Measurements from ENCODE around the gene SKI. TPM values are rescaled to one million over a fixed set of nuclear protein-coding genes. Genes with fewer than 3 reads are reported as not detected.

Gene SKI
- total RNA-seq, 2 experiments from 2014 or later: 4.7 to 11.7 TPM

GRCh38 chr1:2199042-2199810 lies 28.9 kb upstream of the SKI start:
- TF ChIP-seq, protein P1, sequence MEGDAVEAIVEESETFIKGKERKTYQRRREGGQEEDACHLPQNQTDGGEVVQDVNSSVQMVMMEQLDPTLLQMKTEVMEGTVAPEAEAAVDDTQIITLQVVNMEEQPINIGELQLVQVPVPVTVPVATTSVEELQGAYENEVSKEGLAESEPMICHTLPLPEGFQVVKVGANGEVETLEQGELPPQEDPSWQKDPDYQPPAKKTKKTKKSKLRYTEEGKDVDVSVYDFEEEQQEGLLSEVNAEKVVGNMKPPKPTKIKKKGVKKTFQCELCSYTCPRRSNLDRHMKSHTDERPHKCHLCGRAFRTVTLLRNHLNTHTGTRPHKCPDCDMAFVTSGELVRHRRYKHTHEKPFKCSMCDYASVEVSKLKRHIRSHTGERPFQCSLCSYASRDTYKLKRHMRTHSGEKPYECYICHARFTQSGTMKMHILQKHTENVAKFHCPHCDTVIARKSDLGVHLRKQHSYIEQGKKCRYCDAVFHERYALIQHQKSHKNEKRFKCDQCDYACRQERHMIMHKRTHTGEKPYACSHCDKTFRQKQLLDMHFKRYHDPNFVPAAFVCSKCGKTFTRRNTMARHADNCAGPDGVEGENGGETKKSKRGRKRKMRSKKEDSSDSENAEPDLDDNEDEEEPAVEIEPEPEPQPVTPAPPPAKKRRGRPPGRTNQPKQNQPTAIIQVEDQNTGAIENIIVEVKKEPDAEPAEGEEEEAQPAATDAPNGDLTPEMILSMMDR (conservative IDR thresholded peaks at IDR 0.05; ENCODE audit: low read length): no peak
- no peak for TF ChIP-seq EZH2phosphoT487 (IDR thresholded peaks at IDR 0.05; ENCODE audit: borderline replicate concordance, low read depth, low read length)
- intact Hi-C loops (cut with micrococcal nuclease; ENCODE audit: unreplicated experiment): loop anchor here (5.0 kb wide), 1 partner anchor 103 kb away; no protein-coding TSS in a partner anchor
- H2AFZ ChIP-seq (ENCODE audit: low read length): no peak overlapping the region
- peaks cover 8% of the 10 kb centered on the region for H3K4me1 ChIP-seq (ENCODE audit: insufficient read depth, low read length, poor library complexity, severe bottlenecking)
- no peaks in the 10 kb centered on the region for H3K36me3 ChIP-seq (ENCODE audit: insufficient read depth, low read length)
- H3K9me2 ChIP-seq (ENCODE audit: insufficient read depth, low read length): no peaks in the 10 kb centered on the region
- no peaks in the 10 kb centered on the region for H3K79me2 ChIP-seq (ENCODE audit: insufficient read depth, low read depth, low read length)
- no peak for DNase-seq (ENCODE audit: low spot score)
- no peaks in the 10 kb centered on the region for H3K9me3 ChIP-seq (ENCODE audit: low read length)
- CTCF ChIA-PET (ENCODE audit: unreplicated experiment): no interaction called here
- no TSS peak for BruUV-seq (replicated peaks)
- no peaks in the 10 kb centered on the region for H4K20me1 ChIP-seq (ENCODE audit: insufficient read depth, low read length)
- POLR2A ChIA-PET: interaction anchor here (0.7 kb wide), 1 partner anchor 131 kb away, joined by 6 read pairs; no protein-coding TSS in a partner anchor
- H3K4me3 ChIP-seq (ENCODE audit: low read depth, low read length, poor library complexity, severe bottlenecking): no peak overlapping the region
- no peak overlapping the region for H3K4me2 ChIP-seq (ENCODE audit: low read length)
- no peak overlapping the region for H3K27ac ChIP-seq (ENCODE audit: low read depth, low read length, poor library complexity, severe bottlenecking)

GRCh38 chr1:2200308-2200943 lies 27.7 kb upstream of the SKI start:
- BruUV-seq (replicated peaks): no TSS peak
- Histone ChIP-seq H3K79me2 (ENCODE audit: insufficient read depth, low read depth, low read length) (no peaks in the 10 kb centered on the region), H2AFZ (ENCODE audit: low read length) (no peak overlapping the region), H4K20me1 (ENCODE audit: insufficient read depth, low read length) (no peaks in the 10 kb centered on the region), H3K9me3 (ENCODE audit: low read length) (no peaks in the 10 kb centered on the region), H3K4me2 (ENCODE audit: low read length) (no peak overlapping the region), H3K36me3 (ENCODE audit: insufficient read depth, low read length) (no peaks in the 10 kb centered on the region), H3K4me3 (ENCODE audit: low read depth, low read length, poor library complexity, severe bottlenecking) (no peak overlapping the region), H3K9me2 (ENCODE audit: insufficient read depth, low read length) (no peaks in the 10 kb centered on the region), H3K27ac (ENCODE audit: low read depth, low read length, poor library complexity, severe bottlenecking) (no peak overlapping the region), H3K4me1 (ENCODE audit: insufficient read depth, low read length, poor library complexity, severe bottlenecking) (peaks cover 11% of the 10 kb centered on the region)
- no peak for DNase-seq (ENCODE audit: low spot score)
- intact Hi-C loops (cut with micrococcal nuclease; ENCODE audit: unreplicated experiment): no loop called here
- no peak for TF ChIP-seq EZH2phosphoT487 (IDR thresholded peaks at IDR 0.05; ENCODE audit: borderline replicate concordance, low read depth, low read length)
- TF ChIP-seq, protein P1 (conservative IDR thresholded peaks at IDR 0.05; ENCODE audit: low read length): no peak
- ChIA-PET POLR2A (interaction anchor here (0.6 to 0.7 kb wide), 2 partner anchors 11 to 130 kb away, joined by 3 to 6 read pairs; no protein-coding TSS in a partner anchor), CTCF (ENCODE audit: unreplicated experiment) (no interaction called here)

- Histone ChIP-seq H3K4me3 (ENCODE audit: low read depth, low read length, poor library complexity, severe bottlenecking) (no peak overlapping the region), H4K20me1 (ENCODE audit: insufficient read depth, low read length) (no peaks in the 10 kb centered on the region), H3K27ac (ENCODE audit: low read depth, low read length, poor library complexity, severe bottlenecking) (no peak overlapping the region), H3K4me1 (ENCODE audit: insufficient read depth, low read length, poor library complexity, severe bottlenecking) (peaks cover 15% of the 10 kb centered on the region), H3K79me2 (ENCODE audit: insufficient read depth, low read depth, low read length) (no peaks in the 10 kb centered on the region), H3K36me3 (ENCODE audit: insufficient read depth, low read length) (no peaks in the 10 kb centered on the region), H3K9me2 (ENCODE audit: insufficient read depth, low read length) (no peaks in the 10 kb centered on the region), H3K4me2 (ENCODE audit: low read length) (no peak overlapping the region), H2AFZ (ENCODE audit: low read length) (no peak overlapping the region), H3K9me3 (ENCODE audit: low read length) (no peaks in the 10 kb centered on the region)
- TF ChIP-seq, protein P1 (conservative IDR thresholded peaks at IDR 0.05; ENCODE audit: low read length): no peak
- no TSS peak for BruUV-seq (replicated peaks)
- DNase-seq (ENCODE audit: low spot score): no peak
- CTCF ChIA-PET (ENCODE audit: unreplicated experiment): no interaction called here
- POLR2A ChIA-PET: no interaction called here
- intact Hi-C loops (cut with micrococcal nuclease; ENCODE audit: unreplicated experiment): no loop called here
Observed at GRCh38 chr1:2201062-2201461, 27.1 kb upstream of the SKI start.

All from OCI-LY7 (cell line).